DOHH2 (cell line): ENCODE results near the gene MED12L.
"Not testable (repeated sequence)": the region's sequence is repeated elsewhere in the genome, so short reads cannot be mapped to it uniquely, and the experiment has no call there.

Experiments used
- H3F3A ChIP-seq: fragments of 200-600 bp; sonication (generic), shearing (Covaris generic); 2 replicates; pipeline ENCODE4 v1.6.0; 2016; ENCODE audit warnings: antibody characterized with exemption, mild to moderate bottlenecking; ENCODE audit not compliant: control insufficient read depth, insufficient read depth
- H3K27ac ChIP-seq: fragments of 200-600 bp; sonication (generic); 2 replicates; pipeline ENCODE4 v1.5.1; 2014; ENCODE audit warnings: low read depth, mild to moderate bottlenecking, low read length, moderate library complexity
- H3K27me3 ChIP-seq: fragments of 200-600 bp; sonication (generic); 2 replicates; pipeline ENCODE4 v1.6.1; 2014; ENCODE audit warnings: mild to moderate bottlenecking, low read length, mixed read lengths; ENCODE audit not compliant: control insufficient read depth
- H3K36me3 ChIP-seq: fragments of 200-600 bp; sonication (generic); 2 replicates; pipeline ENCODE4 v1.6.1; 2014; ENCODE audit warnings: mild to moderate bottlenecking, low read length, moderate library complexity, mixed read lengths; ENCODE audit not compliant: control insufficient read depth
- H3K4me1 ChIP-seq: fragments of 200-600 bp; sonication (generic); 2 replicates; pipeline ENCODE4 v1.6.1; 2014; ENCODE audit warnings: mild to moderate bottlenecking, low read length, mixed read lengths; ENCODE audit not compliant: control insufficient read depth
- H3K4me2 ChIP-seq: fragments of 200-600 bp; sonication (generic); 2 replicates; pipeline ENCODE4 v1.6.0; 2014; ENCODE audit warnings: mild to moderate bottlenecking, low read length, moderate library complexity
- H3K4me3 ChIP-seq: fragments of 200-600 bp; sonication (generic); 2 replicates; pipeline ENCODE4 v1.5.1; 2014; ENCODE audit warnings: mild to moderate bottlenecking, low read length, mixed read lengths
- H3K79me2 ChIP-seq: fragments of 200-600 bp; sonication (generic); 2 replicates; pipeline ENCODE4 v1.6.1; 2014; ENCODE audit warnings: mild to moderate bottlenecking, low read length, mixed read lengths; ENCODE audit not compliant: control insufficient read depth
- H3K9me2 ChIP-seq: fragments of 200-600 bp; sonication (generic); replicated peaks from 2 replicates; pipeline ENCODE4 v1.6.1; 2014; ENCODE audit warnings: mild to moderate bottlenecking, low read length, mixed read lengths; ENCODE audit not compliant: control insufficient read depth
- H3K9me3 ChIP-seq: fragments of 200-600 bp; sonication (generic); 2 replicates; pipeline ENCODE4 v1.6.1; 2014; ENCODE audit warnings: antibody characterized with exemption, low read length, mixed read lengths; ENCODE audit not compliant: control insufficient read depth, insufficient read depth
- H4K20me1 ChIP-seq: fragments of 200-600 bp; sonication (generic); 2 replicates; pipeline ENCODE4 v1.6.0; 2014; ENCODE audit warnings: low read depth, mild to moderate bottlenecking, antibody characterized with exemption, low read length, moderate library complexity; ENCODE audit not compliant: control insufficient read depth, insufficient read depth
- EZH2phosphoT487 ChIP-seq: fragments of 200-600 bp; sonication (generic); IDR thresholded peaks from 2 replicates; pipeline ENCODE4 v1.6.1; 2017; ENCODE audit warnings: borderline replicate concordance, mild to moderate bottlenecking, antibody characterized with exemption, low read length, moderate library complexity, mixed read lengths
- TF ChIP-seq, protein P1 (sequence below): fragments of 200-600 bp; sonication (generic); IDR thresholded peaks from one replicate; pipeline ENCODE4 v1.5.1; 2014; ENCODE audit warnings: antibody characterized with exemption, mild to moderate bottlenecking, low read depth, low read length; ENCODE audit not compliant: poor library complexity, severe bottlenecking

The MED12L gene

GRCh38 chr3:151228666-151229040 lies 143.2 kb downstream of the MED12L start:
- Histone ChIP-seq H3K4me2 (no peak overlapping the region), H3K79me2 (no peaks in the 10 kb centered on the region), H4K20me1 (no peaks in the 10 kb centered on the region), H3K27me3 (no peaks in the 10 kb centered on the region), H3K9me2 (no peaks in the 10 kb centered on the region), H3K27ac (no peak overlapping the region), H3F3A (no peaks in the 10 kb centered on the region), H3K4me1 (peaks cover 22% of the 10 kb centered on the region), H3K9me3 (no peaks in the 10 kb centered on the region), H3K36me3 (no peaks in the 10 kb centered on the region), H3K4me3 (no peak overlapping the region)
- TF ChIP-seq EZH2phosphoT487 = no peak
- TF ChIP-seq, protein P1, sequence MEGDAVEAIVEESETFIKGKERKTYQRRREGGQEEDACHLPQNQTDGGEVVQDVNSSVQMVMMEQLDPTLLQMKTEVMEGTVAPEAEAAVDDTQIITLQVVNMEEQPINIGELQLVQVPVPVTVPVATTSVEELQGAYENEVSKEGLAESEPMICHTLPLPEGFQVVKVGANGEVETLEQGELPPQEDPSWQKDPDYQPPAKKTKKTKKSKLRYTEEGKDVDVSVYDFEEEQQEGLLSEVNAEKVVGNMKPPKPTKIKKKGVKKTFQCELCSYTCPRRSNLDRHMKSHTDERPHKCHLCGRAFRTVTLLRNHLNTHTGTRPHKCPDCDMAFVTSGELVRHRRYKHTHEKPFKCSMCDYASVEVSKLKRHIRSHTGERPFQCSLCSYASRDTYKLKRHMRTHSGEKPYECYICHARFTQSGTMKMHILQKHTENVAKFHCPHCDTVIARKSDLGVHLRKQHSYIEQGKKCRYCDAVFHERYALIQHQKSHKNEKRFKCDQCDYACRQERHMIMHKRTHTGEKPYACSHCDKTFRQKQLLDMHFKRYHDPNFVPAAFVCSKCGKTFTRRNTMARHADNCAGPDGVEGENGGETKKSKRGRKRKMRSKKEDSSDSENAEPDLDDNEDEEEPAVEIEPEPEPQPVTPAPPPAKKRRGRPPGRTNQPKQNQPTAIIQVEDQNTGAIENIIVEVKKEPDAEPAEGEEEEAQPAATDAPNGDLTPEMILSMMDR = no peak

DNA sequence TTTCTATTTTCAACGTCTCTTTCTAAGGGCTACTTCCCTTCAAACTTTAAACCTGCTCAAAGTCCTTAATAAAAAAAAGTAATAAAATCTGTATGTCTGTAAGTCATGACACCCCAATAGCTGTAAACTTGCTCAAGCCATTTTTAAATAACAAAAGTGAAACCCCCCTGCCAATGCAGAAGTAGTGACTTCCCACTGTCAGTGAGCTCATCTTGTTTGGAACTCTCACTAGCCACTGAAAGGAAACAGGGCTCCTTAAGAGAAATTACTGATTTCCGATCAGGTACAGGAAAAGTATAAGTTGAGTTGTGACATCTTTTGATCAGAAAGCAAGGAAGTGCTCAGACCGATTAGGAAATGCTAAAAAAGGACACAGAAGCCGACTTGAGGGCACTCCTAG lies 145.2 kb downstream of the MED12L start:
- no peaks in the 10 kb centered on the region for H3K9me3 ChIP-seq
- no peak overlapping the region for H3K4me3 ChIP-seq
- H3K4me2 ChIP-seq = peak overlapping the region; percentile 6
- H3K9me2 ChIP-seq = no peaks in the 10 kb centered on the region
- H4K20me1 ChIP-seq = no peaks in the 10 kb centered on the region
- H3K36me3 ChIP-seq = no peaks in the 10 kb centered on the region
- no peaks in the 10 kb centered on the region for H3K79me2 ChIP-seq
- no peak overlapping the region for H3K27ac ChIP-seq
- no peaks in the 10 kb centered on the region for H3F3A ChIP-seq
- H3K27me3 ChIP-seq = no peaks in the 10 kb centered on the region
- TF ChIP-seq, protein P1 = no peak
- TF ChIP-seq EZH2phosphoT487 = no peak
- H3K4me1 ChIP-seq = peaks cover 22% of the 10 kb centered on the region

GRCh38 chr3:151232403-151232802 lies 146.9 kb downstream of the MED12L start:
- H3K27ac ChIP-seq, H3K36me3 ChIP-seq, H3K4me2 ChIP-seq, H3K9me2 ChIP-seq, H4K20me1 ChIP-seq, H3K4me3 ChIP-seq, H3F3A ChIP-seq, H3K79me2 ChIP-seq, H3K9me3 ChIP-seq, H3K27me3 ChIP-seq: not testable (repeated sequence)
- H3K4me1 ChIP-seq = peaks cover 22% of the 10 kb centered on the region

- H3K79me2 ChIP-seq = no peaks in the 10 kb centered on the region
- no peaks in the 10 kb centered on the region for H3F3A ChIP-seq
- H3K4me1 ChIP-seq = peaks cover 20% of the 10 kb centered on the region
- H3K36me3 ChIP-seq = no peaks in the 10 kb centered on the region
- no peaks in the 10 kb centered on the region for H4K20me1 ChIP-seq
- H3K9me2 ChIP-seq = no peaks in the 10 kb centered on the region
- H3K27me3 ChIP-seq = no peaks in the 10 kb centered on the region
- H3K9me3 ChIP-seq = no peaks in the 10 kb centered on the region
- H3K4me2 ChIP-seq = no peak overlapping the region
- no peak overlapping the region for H3K27ac ChIP-seq
- no peak for TF ChIP-seq EZH2phosphoT487
- TF ChIP-seq, protein P1 = no peak
- no peak overlapping the region for H3K4me3 ChIP-seq
Measured at GRCh38 chr3:151232991-151233390, 147.5 kb downstream of the MED12L start.
